Transverse colon (tissue), 4 donors: Measurements from ENCODE around the gene PLCB2. TPM values are rescaled to one million over a fixed set of nuclear protein-coding genes. Genes with fewer than 3 reads are reported as not detected.

ENCODE experiments used
- DNase-seq: peaks from one replicate; pipeline ENCODE4 v3.0.0-alpha.2; 2019
- H3K27ac ChIP-seq, 4 donors: fragments of 200-600 bp; sonication (generic); 2 replicates each; pipeline ENCODE4 v1.5.1; 2016 to 2018; ENCODE audit warnings: inconsistent platforms in 4 of 4
- H3K27me3 ChIP-seq: fragments of 200-600 bp; sonication (generic); 2 replicates; pipeline ENCODE4 v1.5.1; 2017; ENCODE audit warnings: inconsistent platforms
- H3K36me3 ChIP-seq, 4 donors: fragments of 200-600 bp; sonication (generic); 2 replicates each; pipeline ENCODE4 v1.5.1; 2017 to 2019; ENCODE audit warnings: inconsistent platforms in 4 of 4
- H3K4me1 ChIP-seq, 4 donors: fragments of 200-600 bp; sonication (generic); 2 replicates each; pipeline ENCODE4 v1.5.1; 2017 to 2020; ENCODE audit warnings: inconsistent platforms in 4 of 4
- H3K4me3 ChIP-seq, 4 donors: fragments of 200-600 bp; sonication (generic); 1 replicate in 1 of 4; 2 replicates in 3 of 4; pipeline versions ENCODE4 v1.5.1 to v1.6.1; 2017 to 2019; ENCODE audit warnings: inconsistent platforms in 4 of 4
- H3K9me3 ChIP-seq, 2 donors: fragments of 200-600 bp; sonication (generic); 2 replicates each; pipeline ENCODE4 v1.5.1; 2017 to 2019; ENCODE audit warnings: inconsistent platforms in 2 of 2
- CTCF ChIP-seq, 5 experiments: fragments of 200-600 bp in 3 of 5; fragments of 450-650 bp in 2 of 5; sonication (generic) in 3 of 5; IDR thresholded peaks; 1 replicate in 2 of 5; 2 replicates in 3 of 5; pipeline ENCODE4 v1.5.1; 2016 to 2017; ENCODE audit warnings: antibody characterized with exemption in 5 of 5, inconsistent platforms in 3 of 5, mild to moderate bottlenecking in 2 of 5, moderate library complexity in 1 of 5
- EP300 ChIP-seq: sonication (generic); formaldehyde crosslinking; IDR thresholded peaks from one replicate; pipeline ENCODE4 v1.6.1; 2017; ENCODE audit warnings: antibody characterized with exemption, low read depth
- POLR2A ChIP-seq: fragments of 450-650 bp; IDR thresholded peaks from one replicate; pipeline ENCODE4 v1.6.1; 2016; ENCODE audit warnings: antibody characterized with exemption, mild to moderate bottlenecking, moderate library complexity
- POLR2AphosphoS5 ChIP-seq, 3 donors: sonication (generic); formaldehyde crosslinking; IDR thresholded peaks; one replicate each; pipeline ENCODE4 v1.6.1; 2016; ENCODE audit warnings: antibody characterized with exemption in 3 of 3
- WGBS, 2 donors: methylation state at CpG; one replicate each; pipeline ENCODE4 v1.1.5; 2018; ENCODE audit warnings: low coverage in 1 of 2; 5-methylcytosine and 5-hydroxymethylcytosine counted together
- in situ Hi-C, 4 donors: fragments of 200-750 bp; cut with MboI; loops; one replicate each; pipeline versions ENCODE4 v1.15.0 to v1.15.1; 2017; ENCODE audit warnings: low sequenced_read_pairs in 3 of 4, low pct_ligation_motif_present in 1 of 4, low pct_unique_long_range_greater_than_20kb in 1 of 4
- intact Hi-C: fragments of 100-400 bp; cut with DNase I; formaldehyde crosslinking; loops from one replicate; pipeline ENCODE4 v1.15.1; 2023; ENCODE audit warnings: low total_unique reads
- total RNA-seq, 4 donors: library from RNA; depleted of rRNA; stranded (reverse); fragments of >200 nt; gene quantifications; one replicate each; pipeline ENCODE4 v1.1.0, GENCODE V29; 2016

PLCB2 gene
- total RNA-seq, 4 donors from 2014 or later = 5.5 to 143 (median 12.0) TPM

- no peaks in the 10 kb centered on the region for H3K9me3 ChIP-seq
- 61% methylated on average over 6 of the region's 6 CpGs; no CpG with 5 or more reads in 1 of the 2 donors for WGBS, 2 donors
- H3K27me3 ChIP-seq = no peaks in the 10 kb centered on the region
- TF ChIP-seq EP300 (no peak), POLR2A (no peak), CTCF (IDR thresholded peaks at IDR 0.05) (no peak), POLR2AphosphoS5 (IDR thresholded peaks at IDR 0.05) (no peak)
- peaks cover 16 to 72% (median 33%) of the 10 kb centered on the region in 4 donors for H3K4me1 ChIP-seq
- no peaks in the 10 kb centered on the region for H3K36me3 ChIP-seq
- peak overlapping the region; percentile 95 to 98 (median 96) for H3K27ac ChIP-seq
- no peak for DNase-seq
- peak overlapping the region in 1 of 4 donors; percentile 18 for H3K4me3 ChIP-seq
- intact Hi-C loops = loop anchor here (10.0 kb wide), 1 partner anchor 223 kb away; the partner anchor contains the start of gene BMF
- in situ Hi-C loops = no loop called here
These were observed 19.7 kb upstream of the PLCB2 start for GRCh38 chr15:40327457-40327856.

GRCh38 chr15:40325700-40326099 lies 18.0 kb upstream of the PLCB2 start:
- Histone ChIP-seq H3K4me1 (peaks cover 12 to 63% (median 29%) of the 10 kb centered on the region in 4 donors), H3K27ac (peak overlapping the region; percentile 89 to 98 (median 96)), H3K36me3 (no peaks in the 10 kb centered on the region), H3K9me3 (no peaks in the 10 kb centered on the region), H3K4me3 (peak overlapping the region in 2 of 4 donors; percentile 83 to 91), H3K27me3 (no peaks in the 10 kb centered on the region)
- TF ChIP-seq POLR2A = no peak
- TF ChIP-seq EP300 = no peak
- no peak for TF ChIP-seq CTCF (IDR thresholded peaks at IDR 0.05)
- TF ChIP-seq POLR2AphosphoS5 (IDR thresholded peaks at IDR 0.05) = no peak
- WGBS, 2 donors = 74% methylated on average over 2 of the region's 2 CpGs; no CpG with 5 or more reads in 1 of the 2 donors
- intact Hi-C loops (loop anchor here (10.0 kb wide), 1 partner anchor 221 kb away; the partner anchor contains the start of gene BMF), in situ Hi-C loops (no loop called here)
- no peak for DNase-seq

- no peaks in the 10 kb centered on the region for H3K36me3 ChIP-seq
- WGBS, 2 donors = 49 to 75% methylated on average over 1 to 2 of the region's 2 CpGs
- no peak for DNase-seq
- TF ChIP-seq CTCF (IDR thresholded peaks at IDR 0.05) (no peak), POLR2AphosphoS5 (IDR thresholded peaks at IDR 0.05) (no peak), POLR2A (no peak), EP300 (no peak)
- H3K27ac ChIP-seq = peak overlapping the region; percentile 89 to 98 (median 96)
- H3K27me3 ChIP-seq = no peaks in the 10 kb centered on the region
- peaks cover 8 to 58% (median 26%) of the 10 kb centered on the region in 4 donors for H3K4me1 ChIP-seq
- H3K9me3 ChIP-seq = no peaks in the 10 kb centered on the region
- in situ Hi-C loops = no loop called here
- peak overlapping the region in 3 of 4 donors; percentile 73 to 91 (median 83) for H3K4me3 ChIP-seq
- intact Hi-C loops = loop anchor here (10.0 kb wide), 1 partner anchor 220 kb away; the partner anchor contains the start of gene BMF
These were observed 17.5 kb upstream of the PLCB2 start for GRCh38 chr15:40325188-40325587.

- H3K27me3 ChIP-seq = no peaks in the 10 kb centered on the region
- peaks cover under 1 to 52% (median 22%) of the 10 kb centered on the region in 4 donors for H3K4me1 ChIP-seq
- in situ Hi-C loops (loop anchor here in 1 of 4 donors (25.0 kb wide), 1 partner anchor 88 kb away; the partner anchor contains the start of gene IVD), intact Hi-C loops (loop anchor here (1.0 to 10.0 kb wide), 2 partner anchors 16 to 219 kb away; partner anchors contain the start of genes BMF and CCDC9B)
- no peak for DNase-seq
- TF ChIP-seq POLR2AphosphoS5 (IDR thresholded peaks at IDR 0.05) = no peak
- TF ChIP-seq EP300 = no peak
- no peak for TF ChIP-seq CTCF (IDR thresholded peaks at IDR 0.05)
- no peak for TF ChIP-seq POLR2A
- WGBS, 2 donors = 2% methylated on average over 67 of the region's 101 CpGs; no CpG with 5 or more reads in 1 of the 2 donors
- H3K4me3 ChIP-seq = peak overlapping the region; percentile 41 to 91 (median 78)
- H3K36me3 ChIP-seq = no peaks in the 10 kb centered on the region
- H3K9me3 ChIP-seq = no peaks in the 10 kb centered on the region
- peak overlapping the region; percentile 89 to 98 (median 96) for H3K27ac ChIP-seq
These were observed 16.5 kb upstream of the PLCB2 start for GRCh38 chr15:40323953-40324937.
